Psoas muscle (tissue), 8 donors: ENCODE measurements around the gene CEP72. TPM values are rescaled to one million over a fixed set of nuclear protein-coding genes. Genes with fewer than 3 reads are reported as not detected.

Experiments
- ATAC-seq, 4 donors: fragments of 200-7000 bp; cut with Tn5 transposase; one replicate each; pipeline ENCODE4 v1.9.1; 2020; ENCODE audit warnings: moderate library complexity in 3 of 4, mild to moderate bottlenecking in 2 of 4
- DNase-seq, 2 donors: peaks; one replicate each; pipeline ENCODE4 v3.0.0-alpha.2; 2020
- H3K27ac ChIP-seq: fragments of 200-600 bp; one replicate; pipeline ENCODE4 v1.8.0; 2022
- H3K27me3 ChIP-seq, 3 donors: fragments of 200-600 bp in 1 of 3; one replicate each; pipeline versions ENCODE4 v1.6.1 to v1.8.0; 2013 to 2022; ENCODE audit warnings: low read length in 2 of 3, mild to moderate bottlenecking in 2 of 3, moderate library complexity in 1 of 3; ENCODE audit not compliant: insufficient read depth in 3 of 3
- H3K36me3 ChIP-seq, 2 donors: fragments of 200-600 bp in 1 of 2; one replicate each; pipeline versions ENCODE4 v1.6.1 to v1.8.0; 2013 to 2022; ENCODE audit warnings: low read depth in 1 of 2, mild to moderate bottlenecking in 1 of 2, moderate library complexity in 1 of 2; ENCODE audit not compliant: insufficient read depth in 1 of 2
- H3K4me1 ChIP-seq: fragments of 200-600 bp; one replicate; pipeline ENCODE4 v1.8.0; 2022
- H3K4me3 ChIP-seq: fragments of 200-600 bp; one replicate; pipeline ENCODE4 v1.8.0; 2022; ENCODE audit warnings: mild to moderate bottlenecking
- H3K9me3 ChIP-seq: fragments of 200-600 bp; one replicate; pipeline ENCODE4 v1.8.0; 2022
- WGBS, 3 donors: extraction: QIAGEN DNeasy Blood & Tissue Kit; methylation state at CpG; one replicate each; pipeline versions ENCODE4 v1.1.6 to v1.1.7; 2013; 5-methylcytosine and 5-hydroxymethylcytosine counted together
- intact Hi-C, 2 donors: fragments of 100-400 bp; cut with DNase I; formaldehyde crosslinking; loops; one replicate each; pipeline versions ENCODE4 v1.11.0 to v1.14.2; 2022
- polyA plus RNA-seq, 3 donors: library from polyadenylated mRNA; stranded (reverse); fragments of 200-250 nt; gene quantifications; one replicate each; pipeline ENCODE4 v1.2.3, GENCODE V29; 2013
- total RNA-seq, 4 donors: library from RNA; stranded (reverse); fragmentation: NEBNext Ultra II Directional in 2 of 4; extraction: Animal tissue kit (Norgen Biotek cat#: 25700) in 2 of 4; gene quantifications; one replicate each; pipeline versions ENCODE4 v1.2.1 to v1.2.4, GENCODE V29; 2021 to 2023
- TF ChIP-seq, protein P1 (sequence below): fragments of 200-600 bp; IDR thresholded peaks from one replicate; pipeline ENCODE4 v1.8.0; 2022; ENCODE audit warnings: antibody characterized with exemption
- donor health status: healthy with polysubstance abuse.
- donor health status: DM: no; HTN: no; CAD: no; lungs with moderate emphysema.
- donor health status: Bipolar disorder and iron deficiency.
- donor health status: healthy.
- donor health status: DM: yes; HTN: yes; CAD: no.
- donor health status: DM: no; HTN: no; CAD: no.
- donor health status: DM: no; HTN: no; CAD: no.
- donor health status: DM: yes; HTN: yes; CAD: no.

Gene CEP72
- total and polyA plus RNA-seq, 7 donors = 0.43 to 2.4 (median 0.71) TPM

GRCh38 chr5:646396-647201 lies 34.5 kb downstream of the CEP72 start:
- Histone ChIP-seq H3K36me3 (peaks cover 0 to 4% of the 10 kb centered on the region in 2 donors), H3K9me3 (no peaks in the 10 kb centered on the region), H3K27ac (no peak overlapping the region), H3K4me1 (no peaks in the 10 kb centered on the region), H3K4me3 (no peak overlapping the region), H3K27me3 (no peaks in the 10 kb centered on the region)
- ATAC-seq (no peak), DNase-seq (no peak)
- 94 to 96% (median 95%) methylated on average over 18 of the region's 18 CpGs for WGBS, 3 donors
- TF ChIP-seq, protein P1, sequence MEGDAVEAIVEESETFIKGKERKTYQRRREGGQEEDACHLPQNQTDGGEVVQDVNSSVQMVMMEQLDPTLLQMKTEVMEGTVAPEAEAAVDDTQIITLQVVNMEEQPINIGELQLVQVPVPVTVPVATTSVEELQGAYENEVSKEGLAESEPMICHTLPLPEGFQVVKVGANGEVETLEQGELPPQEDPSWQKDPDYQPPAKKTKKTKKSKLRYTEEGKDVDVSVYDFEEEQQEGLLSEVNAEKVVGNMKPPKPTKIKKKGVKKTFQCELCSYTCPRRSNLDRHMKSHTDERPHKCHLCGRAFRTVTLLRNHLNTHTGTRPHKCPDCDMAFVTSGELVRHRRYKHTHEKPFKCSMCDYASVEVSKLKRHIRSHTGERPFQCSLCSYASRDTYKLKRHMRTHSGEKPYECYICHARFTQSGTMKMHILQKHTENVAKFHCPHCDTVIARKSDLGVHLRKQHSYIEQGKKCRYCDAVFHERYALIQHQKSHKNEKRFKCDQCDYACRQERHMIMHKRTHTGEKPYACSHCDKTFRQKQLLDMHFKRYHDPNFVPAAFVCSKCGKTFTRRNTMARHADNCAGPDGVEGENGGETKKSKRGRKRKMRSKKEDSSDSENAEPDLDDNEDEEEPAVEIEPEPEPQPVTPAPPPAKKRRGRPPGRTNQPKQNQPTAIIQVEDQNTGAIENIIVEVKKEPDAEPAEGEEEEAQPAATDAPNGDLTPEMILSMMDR = no peak
- intact Hi-C loops = no loop called here

DNA sequence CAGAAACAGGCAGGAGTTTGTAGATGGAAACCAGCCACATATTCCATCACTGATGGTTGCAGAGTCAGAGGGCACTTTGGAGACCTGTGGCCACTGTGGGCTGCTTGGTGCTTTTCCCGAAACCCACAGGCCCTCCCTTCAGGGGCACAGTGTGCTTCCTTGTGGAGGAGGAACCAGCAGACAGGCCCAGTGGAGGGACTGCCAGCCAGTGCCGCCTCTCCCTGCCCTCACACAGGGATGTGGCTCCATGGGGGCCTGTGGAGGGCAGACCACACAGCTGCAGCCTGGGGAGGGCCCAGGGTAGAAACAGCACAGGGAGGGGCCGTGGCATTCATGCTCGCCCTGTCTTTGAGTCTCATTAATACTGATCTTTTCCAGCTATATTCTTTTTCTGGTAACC lies 35.2 kb downstream of the CEP72 start:
- intact Hi-C loops = no loop called here
- 94 to 99% (median 98%) methylated on average over 4 of the region's 4 CpGs for WGBS, 3 donors
- Histone ChIP-seq H3K9me3 (no peaks in the 10 kb centered on the region), H3K27ac (no peak overlapping the region), H3K36me3 (peaks cover 0 to 4% of the 10 kb centered on the region in 2 donors), H3K4me3 (no peak overlapping the region), H3K27me3 (no peaks in the 10 kb centered on the region), H3K4me1 (no peaks in the 10 kb centered on the region)
- no peak for ATAC-seq
- no peak for DNase-seq
- TF ChIP-seq, protein P1 = no peak

GRCh38 chr5:647727-648126 lies 35.6 kb downstream of the CEP72 start:
- ATAC-seq = no peak
- H3K27ac ChIP-seq = no peak overlapping the region
- WGBS, 3 donors = 96 to 98% (median 97%) methylated on average over 9 of the region's 9 CpGs
- H3K4me1 ChIP-seq = no peaks in the 10 kb centered on the region
- peaks cover 0 to 4% of the 10 kb centered on the region in 2 donors for H3K36me3 ChIP-seq
- no peak for DNase-seq
- no peaks in the 10 kb centered on the region for H3K27me3 ChIP-seq
- H3K9me3 ChIP-seq = no peaks in the 10 kb centered on the region
- intact Hi-C loops = no loop called here
- TF ChIP-seq, protein P1 = no peak
- no peak overlapping the region for H3K4me3 ChIP-seq

- Histone ChIP-seq H3K36me3 (peaks cover 0 to 4% of the 10 kb centered on the region in 2 donors), H3K4me1 (no peaks in the 10 kb centered on the region), H3K4me3 (no peak overlapping the region), H3K9me3 (no peaks in the 10 kb centered on the region), H3K27me3 (no peaks in the 10 kb centered on the region), H3K27ac (no peak overlapping the region)
- 90 to 96% (median 95%) methylated on average over 13 to 16 of the region's 16 CpGs for WGBS, 3 donors
- TF ChIP-seq, protein P1 = no peak
- no peak for ATAC-seq
- peak in 1 of 2 donors; percentile 19 for DNase-seq
- intact Hi-C loops = no loop called here
These were observed 39.3 kb downstream of the CEP72 start for GRCh38 chr5:651296-652022.
